HG03064 (cell line): Measurements from ENCODE around the gene CAPZB.

Source experiments
- ATAC-seq: cut with Tn5 transposase; IDR thresholded peaks from one replicate; pipeline ENCODE4 v1.9.1; 2021; ENCODE audit warnings: low read depth; ENCODE audit not compliant: unreplicated experiment

The CAPZB gene

GRCh38 chr1:19472174-19472573 lies 13.2 kb downstream of the CAPZB start:
- ATAC-seq, result no peak

- ATAC-seq, result no peak
These were observed 16.3 kb downstream of the CAPZB start for GRCh38 chr1:19469004-19469403.

GRCh38 chr1:19468397-19468956 lies 16.9 kb downstream of the CAPZB start:
- ATAC-seq, result peak; percentile 64

GRCh38 chr1:19467199-19468187 lies 17.8 kb downstream of the CAPZB start:
- no peak for ATAC-seq

- no peak for ATAC-seq
These were observed 19.2 kb downstream of the CAPZB start for GRCh38 chr1:19466112-19466561.

GRCh38 chr1:19465650-19466049 lies 19.7 kb downstream of the CAPZB start:
- ATAC-seq, result no peak

GRCh38 chr1:19465123-19465522 lies 20.2 kb downstream of the CAPZB start:
- no peak for ATAC-seq

- ATAC-seq, result no peak
These were observed 20.6 kb downstream of the CAPZB start for GRCh38 chr1:19464696-19465095.

- ATAC-seq, result no peak
These were observed 21.9 kb downstream of the CAPZB start for GRCh38 chr1:19463504-19463803.

GRCh38 chr1:19462781-19463503 lies 22.4 kb downstream of the CAPZB start:
- peak; percentile 49 for ATAC-seq

- no peak for ATAC-seq
These were observed 24.2 kb downstream of the CAPZB start for GRCh38 chr1:19461220-19461554.

- no peak for ATAC-seq
These were observed 24.7 kb downstream of the CAPZB start for GRCh38 chr1:19460535-19461219.

GRCh38 chr1:19458815-19459417 lies 26.4 kb downstream of the CAPZB start:
- no peak for ATAC-seq

GRCh38 chr1:19457607-19458006 lies 27.7 kb downstream of the CAPZB start:
- ATAC-seq, result no peak

GRCh38 chr1:19456968-19457441 lies 28.3 kb downstream of the CAPZB start:
- ATAC-seq, result no peak

- ATAC-seq, result no peak
These were observed 30.0 kb downstream of the CAPZB start for GRCh38 chr1:19455353-19455752.

- no peak for ATAC-seq
These were observed 30.8 kb downstream of the CAPZB start for GRCh38 chr1:19454265-19455146.

GRCh38 chr1:19453741-19454201 lies 31.6 kb downstream of the CAPZB start:
- no peak for ATAC-seq

- no peak for ATAC-seq
These were observed 33.1 kb downstream of the CAPZB start for GRCh38 chr1:19452221-19452663.
